K562 (cell line): ENCODE data around the gene RBL1. TPM values are rescaled to one million over a fixed set of nuclear protein-coding genes. Genes with fewer than 3 reads are reported as not detected.
"Not testable (repeated sequence)": the region's sequence is repeated elsewhere in the genome, so short reads cannot be mapped to it uniquely, and the experiment has no call there.

ENCODE experiments used
- ATAC-seq: fragments of 200-7000 bp; cut with Tn5 transposase; 3 replicates; pipeline ENCODE4 v1.9.1; 2020; ENCODE audit warnings: moderate library complexity
- BruUV-seq: library from RNA; stranded (reverse); fragments of 400-500 nt; replicated peaks from 2 replicates; lab custom pipeline; 2021; lab: Mats Ljungman, UMichigan
- CTCF ChIA-PET: fragments of 300-600 bp; formaldehyde crosslinking; extraction: SDS; loops from one replicate; lab custom pipeline; 2021; ENCODE audit warnings: low intra/inter-chr PET ratio; lab: Yijun Ruan, JAX
- POLR2A ChIA-PET: fragments of 300-600, 350-650 bp; sonication (Branson Sonifier 250); formaldehyde crosslinking; extraction: SDS; loops from one replicate; lab custom pipeline; 2021; ENCODE audit warnings: antibody characterized with exemption, inconsistent platforms; lab: Yijun Ruan, JAX
- DNase-seq, 4 experiments: peaks; one replicate each; pipeline versions ENCODE4 v3.0.0 to v3.0.0-alpha.2; 2011 to 2018; ENCODE audit warnings: low spot score in 3 of 4, mixed read lengths in 3 of 4; ENCODE audit errors: extremely low read depth in 1 of 4
- FAIRE-seq: peaks from 2 replicates; lab custom pipeline; 2011; peaks lifted over from hg19 to GRCh38; lab: Jason Lieb, UNC
- H2AFZ ChIP-seq: 2 replicates; pipeline ENCODE4 v1.6.0; 2011; ENCODE audit warnings: low read depth, low read length, control low read depth, inconsistent platforms
- H3K27ac ChIP-seq: fragments of 200-600 bp; 3 replicates; pipeline ENCODE4 v1.8.0; 2011; ENCODE audit warnings: low read depth, mild to moderate bottlenecking, control low read depth, inconsistent platforms, low read length, moderate library complexity, mixed read lengths; ENCODE audit errors: extremely low read depth
- H3K27me3 ChIP-seq, 2 experiments: fragments of 300-600 bp in 1 of 2; 2 replicates in 1 of 2; 3 replicates in 1 of 2; pipeline versions ENCODE4 v1.6.0 to v1.8.0; 2011; ENCODE audit warnings: inconsistent platforms in 2 of 2, low read length in 2 of 2, mild to moderate bottlenecking in 1 of 2, mixed read lengths in 1 of 2, moderate library complexity in 1 of 2; ENCODE audit not compliant: control insufficient read depth in 2 of 2, insufficient read depth in 2 of 2
- H3K36me3 ChIP-seq: fragments of 300-600 bp; 3 replicates; pipeline ENCODE4 v1.8.0; 2011; ENCODE audit warnings: mild to moderate bottlenecking, low read length, inconsistent platforms; ENCODE audit not compliant: control insufficient read depth, insufficient read depth
- H3K4me1 ChIP-seq, 2 experiments: fragments of 200-600 bp in 1 of 2; replicated peaks in 1 of 2; 2 replicates in 1 of 2; 3 replicates in 1 of 2; pipeline versions ENCODE4 v1.5.1 to v1.8.0; 2011; ENCODE audit warnings: inconsistent platforms in 2 of 2, low read length in 2 of 2, mild to moderate bottlenecking in 1 of 2, mixed read lengths in 1 of 2, moderate library complexity in 1 of 2; ENCODE audit not compliant: control insufficient read depth in 2 of 2, insufficient read depth in 2 of 2
- H3K4me2 ChIP-seq: 2 replicates; pipeline ENCODE4 v1.6.1; 2011; ENCODE audit warnings: low read length, control low read depth, inconsistent platforms, mixed read lengths; ENCODE audit not compliant: insufficient read depth
- H3K4me3 ChIP-seq: fragments of 200-600 bp; sonication (generic), shearing (Covaris generic); 2 replicates; pipeline ENCODE4 v1.5.1; 2016; ENCODE audit warnings: control low read depth, inconsistent platforms
- H3K79me2 ChIP-seq: fragments of 200-600 bp; 3 replicates; pipeline ENCODE4 v1.8.0; 2011; ENCODE audit warnings: low read length, inconsistent platforms; ENCODE audit not compliant: control insufficient read depth, insufficient read depth
- H3K9ac ChIP-seq, 2 experiments: 2 replicates each; pipeline versions ENCODE4 v1.6.0 to v1.6.1; 2011; ENCODE audit warnings: low read depth in 2 of 2, low read length in 2 of 2, control low read depth in 1 of 2, inconsistent platforms in 1 of 2, mild to moderate bottlenecking in 1 of 2, mixed read lengths in 1 of 2; ENCODE audit not compliant: insufficient read depth in 1 of 2
- H3K9me1 ChIP-seq: one replicate; pipeline ENCODE4 v1.6.0; 2011; ENCODE audit warnings: inconsistent platforms, mild to moderate bottlenecking, low read length, moderate library complexity; ENCODE audit not compliant: control insufficient read depth, insufficient read depth
- H3K9me3 ChIP-seq: replicated peaks from 2 replicates; pipeline ENCODE4 v1.5.1; 2011; ENCODE audit warnings: low read depth, low read length, inconsistent platforms; ENCODE audit not compliant: control insufficient read depth, insufficient read depth
- H4K20me1 ChIP-seq: replicated peaks from 2 replicates; pipeline ENCODE4 v1.6.1; 2011; ENCODE audit warnings: low read length, inconsistent platforms, mixed read lengths; ENCODE audit not compliant: control insufficient read depth, insufficient read depth
- ATF2 ChIP-seq: sonication (generic); formaldehyde crosslinking; IDR thresholded peaks from 2 replicates; pipeline ENCODE4 v1.8.1; 2022; ENCODE audit warnings: missing genetic modification reagents
- CHD1 ChIP-seq: fragments of 200-600 bp; sonication (generic); IDR thresholded peaks from one replicate; pipeline ENCODE4 v1.6.1; 2012; ENCODE audit warnings: mild to moderate bottlenecking, moderate library complexity, low read length, inconsistent platforms
- E2F5 ChIP-seq: sonication (generic); formaldehyde crosslinking; IDR thresholded peaks from 2 replicates; pipeline ENCODE4 v1.8.0; 2022; ENCODE audit warnings: mild to moderate bottlenecking, missing genetic modification reagents
- FOSL1 ChIP-seq: fragments of 200-800 bp; sonication (Bioruptor generic); conservative IDR thresholded peaks from 2 replicates; pipeline ENCODE4 v1.6.1; 2016; ENCODE audit warnings: missing genetic modification characterization, missing compliant biosample characterization
- GTF2E2 ChIP-seq: fragments of 200-800 bp; sonication (Bioruptor generic); IDR thresholded peaks from 2 replicates; pipeline ENCODE4 v1.6.1; 2016; ENCODE audit warnings: missing genetic modification characterization, missing compliant biosample characterization
- KAT7 ChIP-seq: sonication (generic); formaldehyde crosslinking; IDR thresholded peaks from 2 replicates; pipeline ENCODE4 v1.8.0; 2022; ENCODE audit warnings: missing genetic modification reagents, mild to moderate bottlenecking, borderline replicate concordance
- KDM4B ChIP-seq, 2 experiments: fragments of 450-650 bp in 1 of 2; sonication (generic) in 1 of 2; IDR thresholded peaks; 2 replicates each; pipeline ENCODE4 v1.6.1; 2016 to 2017; ENCODE audit warnings: borderline replicate concordance in 2 of 2, antibody characterized with exemption in 1 of 2, low read depth in 1 of 2, mild to moderate bottlenecking in 1 of 2
- PHB ChIP-seq: fragments of 250-450 bp; sonication (Bioruptor Pico); IDR thresholded peaks from 2 replicates; pipeline ENCODE4 v1.5.0; 2021
- SP2 ChIP-seq: IDR thresholded peaks from 2 replicates; pipeline ENCODE4 v1.6.1; 2011; ENCODE audit warnings: mild to moderate bottlenecking, low read depth, low read length, moderate library complexity; ENCODE audit not compliant: poor library complexity, severe bottlenecking; ENCODE audit errors: extremely low read depth
- ZBTB8A ChIP-seq: fragments of 450-650 bp; IDR thresholded peaks from 2 replicates; pipeline ENCODE4 v1.6.1; 2018; ENCODE audit warnings: mild to moderate bottlenecking, moderate library complexity; ENCODE audit not compliant: partially characterized antibody
- ZC3H8 ChIP-seq: fragments of 450-650 bp; IDR thresholded peaks from 2 replicates; pipeline ENCODE4 v1.6.1; 2017
- ZNF347 ChIP-seq: fragments of 450-650 bp; formaldehyde crosslinking; IDR thresholded peaks from 2 replicates; pipeline ENCODE4 v1.4.0; 2020; ENCODE audit warnings: low read depth, mild to moderate bottlenecking, moderate library complexity
- ZNF444 ChIP-seq: fragments of 250-450 bp; sonication (Bioruptor Pico); IDR thresholded peaks from 2 replicates; pipeline ENCODE4 v1.4.0; 2020; ENCODE audit warnings: mild to moderate bottlenecking, moderate library complexity
- ZNF707 ChIP-seq: fragments of 250-450 bp; sonication (Bioruptor Pico); conservative IDR thresholded peaks from 2 replicates; pipeline ENCODE4 v1.8.0; 2022; ENCODE audit warnings: inconsistent platforms, mild to moderate bottlenecking, moderate library complexity
- WGBS: fragments of 100-300 bp; shearing (Covaris generic); methylation state at CpG from one replicate; pipeline ENCODE4 v1.1.6; 2016; ENCODE audit warnings: low coverage, mixed read lengths; ENCODE audit not compliant: insufficient coverage; ENCODE audit errors: missing lambda C conversion rate; 5-methylcytosine and 5-hydroxymethylcytosine counted together
- in situ Hi-C: fragments of 300-500 bp; cut with MboI; formaldehyde crosslinking; loops from 4 replicates; pipeline ENCODE4 v1.15.0; 2018; ENCODE audit warnings: inconsistent platforms, mixed read lengths
- intact Hi-C: fragments of 100-400 bp; cut with micrococcal nuclease; formaldehyde crosslinking; loops from 2 replicates; pipeline ENCODE4 v1.14.2; 2022
- polyA plus RNA-seq, 8 experiments: library from polyadenylated mRNA; depleted of rRNA in 4 of 8; stranded (reverse) in 5 of 8; unstranded in 3 of 8; fragments of >200 nt; fragmentation: Nextera tagmentation in 2 of 8; fragmentation: Illumina TruSeq in 1 of 8; extraction: Ambion mirVana in 2 of 8; extraction: Trizol in 1 of 8; gene quantifications; 2 replicates each; pipeline versions ENCODE4 v1.2.1 to v1.2.3, GENCODE V29; 2011 to 2014; ENCODE audit warnings: inconsistent platforms in 1 of 8, missing spikeins in 1 of 8
- total RNA-seq, 7 experiments: library from RNA; depleted of rRNA in 6 of 7; stranded (reverse); fragments of >200 nt in 6 of 7; fragmentation: Illumina TruSeq in 2 of 7; extraction: Trizol in 2 of 7; gene quantifications; 2 replicates each; pipeline versions ENCODE4 v1.2.1 to v1.2.3, GENCODE V29; 2011 to 2021; ENCODE audit warnings: low replicate concordance in 1 of 7

The RBL1 gene
- total and polyA plus RNA-seq, 9 of the 15 experiments (the other 6 are each of a cell fraction or from before 2014, with no cell fraction given), result 4.0 to 25.9 (median 15.6) TPM

GRCh38 chr20:36967636-36968035 lies 128.2 kb downstream of the RBL1 start:
- Histone ChIP-seq H3K27ac (no peak overlapping the region), H3K4me2 (no peak overlapping the region), H3K27me3 (no peaks in the 10 kb centered on the region), H3K9ac (no peak overlapping the region), H3K9me1 (no peaks in the 10 kb centered on the region), H3K36me3 (no peaks in the 10 kb centered on the region), H3K4me1 (peaks cover 3 to 6% of the 10 kb centered on the region in 2 experiments; a peak in 2 of 5 replicates), H3K4me3 (no peak overlapping the region), H3K9me3 (peaks cover 3% of the 10 kb centered on the region; the same call in 1 of the 2 replicates), H3K79me2 (no peaks in the 10 kb centered on the region), H2AFZ (no peak overlapping the region), H4K20me1 (no peaks in the 10 kb centered on the region)
- no peak for FAIRE-seq
- CTCF ChIA-PET, result no interaction called here
- POLR2A ChIA-PET, result no interaction called here
- DNase-seq, result no peak
- intact Hi-C loops, result no loop called here
- no TSS peak for BruUV-seq
- in situ Hi-C loops, result no loop called here
- 58% methylated on average over 4 of the region's 5 CpGs for WGBS
- TF ChIP-seq ZBTB8A, result no peak
- no peak for TF ChIP-seq ZNF444
- TF ChIP-seq SP2, result no peak
- no peak for TF ChIP-seq CHD1
- no peak for TF ChIP-seq E2F5 (CRISPR knock-in tag)
- no peak for TF ChIP-seq GTF2E2 (tag)
- TF ChIP-seq ZNF347 (CRISPR knock-in tag), result no peak
- no peak for TF ChIP-seq KAT7 (CRISPR knock-in tag)
- no peak for TF ChIP-seq ZC3H8
- no peak for TF ChIP-seq KDM4B (IDR thresholded peaks at IDR 0.05; ENCODE audit: borderline replicate concordance in 2 of 2, low read depth in 1 of 2)
- TF ChIP-seq FOSL1 (tag), result no peak
- no peak for TF ChIP-seq ZNF707 (CRISPR knock-in tag)
- no peak for TF ChIP-seq ATF2 (CRISPR knock-in tag)
- TF ChIP-seq PHB (CRISPR knock-in tag), result no peak
- ATAC-seq, result no peak

GRCh38 chr20:36966965-36967364 lies 128.8 kb downstream of the RBL1 start:
- H3K9me1 ChIP-seq, H3K4me3 ChIP-seq, H3K79me2 ChIP-seq, POLR2A ChIA-PET, H3K27ac ChIP-seq, DNase-seq, H3K9ac ChIP-seq, FAIRE-seq, H3K36me3 ChIP-seq, intact Hi-C loops, H3K27me3 ChIP-seq, in situ Hi-C loops, BruUV-seq, H2AFZ ChIP-seq, CTCF ChIA-PET, H4K20me1 ChIP-seq, H3K4me1 ChIP-seq, H3K4me2 ChIP-seq, H3K9me3 ChIP-seq: not testable (repeated sequence)
- peak; percentile 52; the same call in 2 of the 3 replicates for ATAC-seq
- WGBS, result 38% methylated on average over 3 of the region's 3 CpGs
